HG03159 (cell line): ENCODE measurements around the gene GPC5.
"Not testable (repeated sequence)": the region's sequence is repeated elsewhere in the genome, so short reads cannot be mapped to it uniquely, and the experiment has no call there.

Source experiments
- ATAC-seq: cut with Tn5 transposase; IDR thresholded peaks from one replicate; pipeline ENCODE4 v1.9.1; 2021; ENCODE audit warnings: mild to moderate bottlenecking, moderate library complexity; ENCODE audit not compliant: unreplicated experiment

GPC5 gene

GRCh38 chr13:91758724-91759123 is 360.3 kb downstream of the GPC5 start:
- ATAC-seq, result no peak

GRCh38 chr13:91762957-91763356 is 364.5 kb downstream of the GPC5 start:
- no peak for ATAC-seq

GRCh38 chr13:91764527-91764926 is 366.1 kb downstream of the GPC5 start:
- ATAC-seq, result no peak

- no peak for ATAC-seq
Observed at GRCh38 chr13:91767651-91768050, 369.2 kb downstream of the GPC5 start.

- no peak for ATAC-seq
Observed at GRCh38 chr13:91768746-91769145, 370.3 kb downstream of the GPC5 start.

- ATAC-seq, result no peak
Observed at GRCh38 chr13:91771229-91771628, 372.8 kb downstream of the GPC5 start.

GRCh38 chr13:91773591-91774227 is 375.3 kb downstream of the GPC5 start:
- ATAC-seq, result no peak

GRCh38 chr13:91774397-91774796 is 376.0 kb downstream of the GPC5 start:
- no peak for ATAC-seq

GRCh38 chr13:91776611-91777193 is 378.3 kb downstream of the GPC5 start:
- no peak for ATAC-seq

GRCh38 chr13:91778123-91778522 is 379.7 kb downstream of the GPC5 start:
- peak; percentile 43 for ATAC-seq

GRCh38 chr13:91781982-91782691 is 383.7 kb downstream of the GPC5 start:
- ATAC-seq, result not testable (repeated sequence)

GRCh38 chr13:91785431-91786119 is 387.2 kb downstream of the GPC5 start:
- ATAC-seq, result peak; percentile 83

- no peak for ATAC-seq
Observed at GRCh38 chr13:91792054-91792453, 393.6 kb downstream of the GPC5 start.

GRCh38 chr13:91797567-91797966 is 399.1 kb downstream of the GPC5 start:
- ATAC-seq, result no peak

- ATAC-seq, result not testable (repeated sequence)
Observed at GRCh38 chr13:91798338-91798737, 399.9 kb downstream of the GPC5 start.

GRCh38 chr13:91801772-91802171 is 403.4 kb downstream of the GPC5 start:
- ATAC-seq, result not testable (repeated sequence)

- no peak for ATAC-seq
Observed at GRCh38 chr13:91802957-91803356, 404.5 kb downstream of the GPC5 start.

- no peak for ATAC-seq
Observed at GRCh38 chr13:91804724-91805123, 406.3 kb downstream of the GPC5 start.

- no peak for ATAC-seq
Observed at GRCh38 chr13:91805605-91806004, 407.2 kb downstream of the GPC5 start.

- ATAC-seq, result no peak
Observed at GRCh38 chr13:91809161-91809560, 410.7 kb downstream of the GPC5 start.

- ATAC-seq, result no peak
Observed at GRCh38 chr13:91813253-91813652, 414.8 kb downstream of the GPC5 start.
